HL-60/S4 treated with phorbol 12-myristate 13-acetate at 8.2 ng/mL for 4 days and 3 days (cell line): ENCODE data around the gene MNX1.

Experiments
- in situ Hi-C: fragments of 300-500 bp; cut with MboI; formaldehyde crosslinking; loops from 2 replicates; pipeline ENCODE4 v1.15.0; 2022; ENCODE audit warnings: low sequenced_read_pairs

MNX1 gene

GRCh38 chr7:157016352-157017041 lies 6.0 kb upstream of the MNX1 start:
- in situ Hi-C loops = no loop called here

- in situ Hi-C loops = no loop called here
These were observed 5.5 kb upstream of the MNX1 start for GRCh38 chr7:157016024-157016351.

- in situ Hi-C loops = no loop called here
These were observed 4.4 kb upstream of the MNX1 start for GRCh38 chr7:157014635-157015555.

GRCh38 chr7:157013602-157014549 lies 3.4 kb upstream of the MNX1 start:
- in situ Hi-C loops = no loop called here

- in situ Hi-C loops = no loop called here
These were observed 2.6 kb upstream of the MNX1 start for GRCh38 chr7:157013101-157013500.

- in situ Hi-C loops = no loop called here
These were observed 1.7 kb upstream of the MNX1 start for GRCh38 chr7:157012113-157012547.

GRCh38 chr7:157011333-157012112 lies 1.1 kb upstream of the MNX1 start:
- in situ Hi-C loops = no loop called here

GRCh38 chr7:157009778-157010587 lies 480 bp downstream of the MNX1 start:
- in situ Hi-C loops = no loop called here

- in situ Hi-C loops = no loop called here
These were observed 1.2 kb downstream of the MNX1 start for GRCh38 chr7:157009170-157009777.

GRCh38 chr7:157008206-157009169 lies 2.0 kb downstream of the MNX1 start:
- in situ Hi-C loops = no loop called here

- in situ Hi-C loops = no loop called here
These were observed 2.9 kb downstream of the MNX1 start for GRCh38 chr7:157007470-157008066.

GRCh38 chr7:157006829-157007469 lies 3.5 kb downstream of the MNX1 start:
- in situ Hi-C loops = no loop called here

GRCh38 chr7:157006205-157006747 lies 4.2 kb downstream of the MNX1 start:
- in situ Hi-C loops = no loop called here

GRCh38 chr7:157005456-157006204 lies 4.8 kb downstream of the MNX1 start:
- in situ Hi-C loops = no loop called here

- in situ Hi-C loops = no loop called here
These were observed 5.7 kb downstream of the MNX1 start for GRCh38 chr7:157004521-157005455.
